RWPE1 (cell line): ENCODE results near the gene TTLL1.
A peak's percentile ranks its signal among the peaks of the same experiment; 100 is the strongest.

ENCODE experiments used
- CTCF ChIA-PET: fragments of 350-600 bp; sonication (Branson Sonifier 250); formaldehyde crosslinking; extraction: SDS; loops from one replicate; lab custom pipeline; 2021; lab: Yijun Ruan, JAX
- POLR2A ChIA-PET: fragments of 400-600 bp; formaldehyde crosslinking; extraction: SDS; loops from one replicate; lab custom pipeline; 2020; ENCODE audit warnings: antibody characterized with exemption; ENCODE audit not compliant: low non-redundant PET; lab: Yijun Ruan, JAX
- DNase-seq: peaks from one replicate; pipeline ENCODE4 v3.0.0; 2012; ENCODE audit warnings: low spot score
- H3K27ac ChIP-seq: fragments of 450-650 bp; 2 replicates; pipeline ENCODE4 v1.5.1; 2017
- TF ChIP-seq, protein P1 (sequence below): fragments of 450-650 bp; conservative IDR thresholded peaks from 2 replicates; pipeline ENCODE4 v1.5.1; 2017; ENCODE audit warnings: low read depth, mild to moderate bottlenecking

The TTLL1 gene

GRCh38 chr22:43060183-43060582 is 29.0 kb downstream of the TTLL1 start:
- CTCF ChIA-PET, result interaction anchor here (0.6 to 1.1 kb wide), 6 partner anchors 10 to 459 kb away, joined by 3 to 5 read pairs (median 3); no protein-coding TSS in a partner anchor
- TF ChIP-seq, protein P1, sequence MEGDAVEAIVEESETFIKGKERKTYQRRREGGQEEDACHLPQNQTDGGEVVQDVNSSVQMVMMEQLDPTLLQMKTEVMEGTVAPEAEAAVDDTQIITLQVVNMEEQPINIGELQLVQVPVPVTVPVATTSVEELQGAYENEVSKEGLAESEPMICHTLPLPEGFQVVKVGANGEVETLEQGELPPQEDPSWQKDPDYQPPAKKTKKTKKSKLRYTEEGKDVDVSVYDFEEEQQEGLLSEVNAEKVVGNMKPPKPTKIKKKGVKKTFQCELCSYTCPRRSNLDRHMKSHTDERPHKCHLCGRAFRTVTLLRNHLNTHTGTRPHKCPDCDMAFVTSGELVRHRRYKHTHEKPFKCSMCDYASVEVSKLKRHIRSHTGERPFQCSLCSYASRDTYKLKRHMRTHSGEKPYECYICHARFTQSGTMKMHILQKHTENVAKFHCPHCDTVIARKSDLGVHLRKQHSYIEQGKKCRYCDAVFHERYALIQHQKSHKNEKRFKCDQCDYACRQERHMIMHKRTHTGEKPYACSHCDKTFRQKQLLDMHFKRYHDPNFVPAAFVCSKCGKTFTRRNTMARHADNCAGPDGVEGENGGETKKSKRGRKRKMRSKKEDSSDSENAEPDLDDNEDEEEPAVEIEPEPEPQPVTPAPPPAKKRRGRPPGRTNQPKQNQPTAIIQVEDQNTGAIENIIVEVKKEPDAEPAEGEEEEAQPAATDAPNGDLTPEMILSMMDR, result peak; percentile 57
- no peak for DNase-seq
- H3K27ac ChIP-seq, result no peak overlapping the region
- POLR2A ChIA-PET, result no interaction called here

- no peak for DNase-seq
- H3K27ac ChIP-seq, result no peak overlapping the region
- TF ChIP-seq, protein P1, result no peak
- ChIA-PET POLR2A (no interaction called here), CTCF (no interaction called here)
These were observed 31.6 kb downstream of the TTLL1 start for GRCh38 chr22:43057641-43058040.

DNA sequence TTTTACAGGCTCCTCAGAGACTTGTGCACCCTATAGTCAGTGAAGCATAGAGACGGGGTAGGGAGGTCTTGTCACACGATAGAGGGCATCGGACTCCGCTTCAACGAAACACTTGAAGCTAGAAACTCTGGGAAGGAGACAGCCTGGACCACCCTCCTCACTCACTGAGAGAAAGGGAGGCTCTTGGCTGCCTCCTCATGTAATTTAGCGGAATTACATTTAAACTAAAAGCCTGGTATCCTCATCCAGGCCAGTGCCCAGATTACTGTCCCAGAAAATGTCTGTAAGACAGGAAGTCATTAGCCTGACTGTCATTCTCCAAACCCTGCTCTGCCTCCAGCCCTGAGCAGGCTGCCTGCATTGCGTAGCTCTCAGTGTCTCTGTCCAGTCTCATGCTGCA is 36.0 kb downstream of the TTLL1 start:
- TF ChIP-seq, protein P1, result no peak
- no peak for DNase-seq
- CTCF ChIA-PET, result no interaction called here
- POLR2A ChIA-PET, result no interaction called here
- H3K27ac ChIP-seq, result no peak overlapping the region

DNA sequence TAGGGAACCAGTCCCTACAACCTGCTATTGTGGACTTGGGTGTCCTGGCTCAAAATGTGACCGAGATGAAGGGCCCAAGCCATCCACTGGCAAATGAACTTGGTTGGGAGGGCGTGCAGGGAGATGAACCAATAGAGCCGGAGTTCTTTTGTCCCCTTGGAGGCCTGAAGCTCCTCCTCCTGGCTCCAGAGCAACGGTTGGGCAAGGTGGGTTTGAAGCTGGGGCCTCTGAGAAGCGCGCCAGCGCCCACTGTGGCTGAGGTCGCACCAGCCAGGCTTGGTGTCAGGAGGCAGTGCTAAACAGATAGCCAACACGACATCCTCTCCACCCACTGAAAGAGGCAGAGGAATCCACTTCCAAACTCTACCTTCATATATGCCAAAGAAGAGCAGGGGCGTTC is 38.2 kb downstream of the TTLL1 start:
- no peak for DNase-seq
- TF ChIP-seq, protein P1, result no peak
- ChIA-PET POLR2A (no interaction called here), CTCF (interaction anchor here (0.7 kb wide), 1 partner anchor 1414 kb away, joined by 5 read pairs; no protein-coding TSS in a partner anchor)
- H3K27ac ChIP-seq, result no peak overlapping the region

DNA sequence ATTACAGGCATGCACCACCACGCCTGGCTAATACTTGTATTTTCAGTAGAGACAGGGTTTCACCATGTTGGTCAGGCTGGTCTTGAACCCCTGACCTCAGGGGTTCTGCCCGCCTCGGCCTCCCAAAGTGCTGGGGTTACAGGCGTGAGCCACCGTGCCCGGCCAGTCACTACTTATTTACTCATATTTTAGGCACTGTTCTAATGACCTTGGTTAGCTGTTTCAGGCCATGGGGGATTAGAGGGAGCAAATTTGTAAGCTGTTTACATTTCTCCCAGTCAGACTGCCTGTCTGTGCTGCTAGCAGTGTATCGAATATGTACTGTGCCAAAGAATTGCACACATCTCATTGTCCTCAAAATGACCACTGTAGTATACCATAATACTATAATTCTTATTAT is 41.6 kb downstream of the TTLL1 start:
- H3K27ac ChIP-seq, result no peak overlapping the region
- POLR2A ChIA-PET, result no interaction called here
- TF ChIP-seq, protein P1, result no peak
- DNase-seq, result no peak
- CTCF ChIA-PET, result no interaction called here

DNA sequence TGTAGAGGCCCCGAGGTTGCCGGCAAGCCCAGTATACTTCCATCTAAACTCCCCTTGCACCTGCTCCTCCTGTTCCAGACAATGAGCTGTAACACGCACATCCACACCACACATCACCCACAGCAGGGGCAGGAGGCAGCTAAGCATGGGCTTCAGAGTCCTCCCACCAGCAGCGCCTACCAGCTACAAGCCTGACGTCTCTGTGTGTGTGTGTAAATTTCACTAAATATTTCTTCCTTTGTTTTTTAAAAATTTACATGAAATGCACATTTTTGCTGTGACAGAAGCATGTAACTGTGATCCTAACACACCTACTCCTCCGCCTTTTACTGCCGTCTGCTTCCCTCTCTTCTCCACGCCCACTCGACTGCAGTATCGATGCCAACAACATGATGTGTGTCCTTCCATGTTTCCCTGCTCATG is 44.9 kb downstream of the TTLL1 start:
- DNase-seq, result no peak
- CTCF ChIA-PET, result interaction anchor here (0.7 kb wide), 1 partner anchor 10 kb away, joined by 3 read pairs; no protein-coding TSS in a partner anchor

More for the DNA sequence above, 44.9 kb downstream of the TTLL1 start:
- TF ChIP-seq, protein P1, result no peak
- H3K27ac ChIP-seq, result no peak overlapping the region
- POLR2A ChIA-PET, result no interaction called here
